Left ventricle myocardium inferior (tissue), 1 donor: ENCODE results near the gene SH3PXD2A. TPM values are rescaled to one million over a fixed set of nuclear protein-coding genes. Genes with fewer than 3 reads are reported as not detected.
A peak's percentile ranks its signal among the peaks of the same experiment; 100 is the strongest.

Experiments used
- DNase-seq: peaks from one replicate; pipeline ENCODE4 v3.0.0-alpha.2; 2020
- H3K27ac ChIP-seq: fragments of 200-600 bp; replicated peaks from 2 replicates; pipeline ENCODE4 v1.8.0; 2021
- H3K27me3 ChIP-seq: fragments of 200-600 bp; 2 replicates; pipeline ENCODE4 v1.8.0; 2021; ENCODE audit warnings: low read depth
- H3K36me3 ChIP-seq: fragments of 200-600 bp; 2 replicates; pipeline ENCODE4 v1.8.0; 2021
- H3K4me1 ChIP-seq: fragments of 200-600 bp; 2 replicates; pipeline ENCODE4 v1.8.0; 2021
- H3K4me3 ChIP-seq: fragments of 200-600 bp; 2 replicates; pipeline ENCODE4 v1.8.0; 2021; ENCODE audit warnings: mild to moderate bottlenecking, moderate library complexity
- H3K9me3 ChIP-seq: fragments of 200-600 bp; replicated peaks from 2 replicates; pipeline ENCODE4 v1.8.0; 2021
- CTCF ChIP-seq: fragments of 200-600 bp; IDR thresholded peaks from 2 replicates; pipeline ENCODE4 v1.8.0; 2021; ENCODE audit warnings: antibody characterized with exemption, mild to moderate bottlenecking, borderline replicate concordance
- intact Hi-C: fragments of 100-400 bp; cut with micrococcal nuclease; formaldehyde crosslinking; loops from one replicate; pipeline ENCODE4 v1.11.0; 2022
- total RNA-seq: library from RNA; stranded (reverse); fragmentation: NEBNext Ultra II Directional; extraction: Animal tissue kit (Norgen Biotek cat#: 25700); gene quantifications from one replicate; pipeline ENCODE4 v1.2.1, GENCODE V29; 2021
- donor health status: DM: no; HTN: yes; CAD: no; lungs with severe emphysema.

Gene SH3PXD2A
- total RNA-seq, 1 donor from 2014 or later: 34.4 TPM

GRCh38 chr10:103793429-103793828 is 61.9 kb downstream of the SH3PXD2A start:
- Histone ChIP-seq H3K4me1 (peaks cover 48% of the 10 kb centered on the region), H3K27ac (no peak overlapping the region), H3K9me3 (no peaks in the 10 kb centered on the region), H3K36me3 (peaks cover 8% of the 10 kb centered on the region), H3K27me3 (no peaks in the 10 kb centered on the region), H3K4me3 (no peak overlapping the region)
- intact Hi-C loops: no loop called here
- TF ChIP-seq CTCF: no peak
- DNase-seq: peak; percentile 7

GRCh38 chr10:103792547-103792946 is 62.8 kb downstream of the SH3PXD2A start:
- H3K27ac ChIP-seq: no peak overlapping the region
- no peaks in the 10 kb centered on the region for H3K27me3 ChIP-seq
- no peak overlapping the region for H3K4me3 ChIP-seq
- TF ChIP-seq CTCF: no peak
- H3K4me1 ChIP-seq: peaks cover 55% of the 10 kb centered on the region
- intact Hi-C loops: no loop called here
- DNase-seq: peak; percentile 3
- no peaks in the 10 kb centered on the region for H3K9me3 ChIP-seq
- H3K36me3 ChIP-seq: no peaks in the 10 kb centered on the region

GRCh38 chr10:103791858-103792257 is 63.5 kb downstream of the SH3PXD2A start:
- Histone ChIP-seq H3K27ac (no peak overlapping the region), H3K9me3 (no peaks in the 10 kb centered on the region), H3K27me3 (no peaks in the 10 kb centered on the region), H3K4me3 (no peak overlapping the region), H3K36me3 (no peaks in the 10 kb centered on the region), H3K4me1 (peaks cover 61% of the 10 kb centered on the region)
- no peak for TF ChIP-seq CTCF
- intact Hi-C loops: no loop called here
- peak; percentile 11 for DNase-seq

GRCh38 chr10:103791291-103791690 is 64.1 kb downstream of the SH3PXD2A start:
- Histone ChIP-seq H3K9me3 (no peaks in the 10 kb centered on the region), H3K27ac (no peak overlapping the region), H3K4me1 (peaks cover 62% of the 10 kb centered on the region), H3K4me3 (no peak overlapping the region), H3K36me3 (no peaks in the 10 kb centered on the region), H3K27me3 (no peaks in the 10 kb centered on the region)
- intact Hi-C loops: no loop called here
- DNase-seq: peak; percentile 8
- TF ChIP-seq CTCF: no peak

GRCh38 chr10:103790580-103790979 is 64.8 kb downstream of the SH3PXD2A start:
- Histone ChIP-seq H3K9me3 (no peaks in the 10 kb centered on the region), H3K4me1 (peaks cover 63% of the 10 kb centered on the region), H3K27me3 (no peaks in the 10 kb centered on the region), H3K4me3 (no peak overlapping the region), H3K27ac (no peak overlapping the region), H3K36me3 (no peaks in the 10 kb centered on the region)
- no peak for TF ChIP-seq CTCF
- DNase-seq: no peak
- intact Hi-C loops: no loop called here

GRCh38 chr10:103789771-103790201 is 65.6 kb downstream of the SH3PXD2A start:
- DNase-seq: peak; percentile 15
- peaks cover 63% of the 10 kb centered on the region for H3K4me1 ChIP-seq

More at GRCh38 chr10:103789771-103790201, 65.6 kb downstream of the SH3PXD2A start:
- no peaks in the 10 kb centered on the region for H3K36me3 ChIP-seq
- TF ChIP-seq CTCF: no peak
- H3K27me3 ChIP-seq: no peaks in the 10 kb centered on the region
- H3K27ac ChIP-seq: no peak overlapping the region
- no peak overlapping the region for H3K4me3 ChIP-seq
- intact Hi-C loops: no loop called here
- no peaks in the 10 kb centered on the region for H3K9me3 ChIP-seq
